B cell (primary cell): Measurements from ENCODE around the gene UHMK1. TPM values are rescaled to one million over a fixed set of nuclear protein-coding genes. Genes with fewer than 3 reads are reported as not detected.

Experiments used
- ATAC-seq: fragments of 200-7000 bp; cut with Tn5 transposase; one replicate; pipeline ENCODE4 v1.10.0; 2021; ENCODE audit warnings: low read depth, mild to moderate bottlenecking, moderate number of reproducible peaks, moderate library complexity
- CTCF ChIA-PET: fragments of 350-600 bp; sonication (Branson Sonifier 250); formaldehyde crosslinking; loops from one replicate; lab custom pipeline; 2021; ENCODE audit warnings: antibody characterized with exemption, inconsistent platforms; lab: Charles Lee
- POLR2A ChIA-PET: fragments of 350-600 bp; sonication (Branson Sonifier 250); formaldehyde crosslinking; loops from one replicate; lab custom pipeline; 2021; ENCODE audit warnings: antibody characterized with exemption; lab: Charles Lee
- DNase-seq: peaks from one replicate; pipeline ENCODE4 v3.0.0; 2013
- H2AFZ ChIP-seq: 2 replicates; pipeline ENCODE4 v1.6.1; 2012; ENCODE audit warnings: mild to moderate bottlenecking, low read depth, low read length; ENCODE audit not compliant: insufficient read depth, poor library complexity, severe bottlenecking
- H3K27ac ChIP-seq, 2 donors: 1 replicate in 1 of 2; 2 replicates in 1 of 2; pipeline ENCODE4 v1.5.1; 2012 to 2013; ENCODE audit warnings: low read length in 2 of 2, mild to moderate bottlenecking in 2 of 2, moderate library complexity in 1 of 2
- H3K27me3 ChIP-seq, 4 experiments: fragments of 200-600 bp in 1 of 4; sonication (generic) in 1 of 4; replicated peaks in 1 of 4; 1 replicate in 2 of 4; 2 replicates in 2 of 4; pipeline versions ENCODE4 v1.6.1 to v1.7.0; 2013 to 2016; ENCODE audit warnings: low read length in 3 of 4, mild to moderate bottlenecking in 2 of 4, mixed read lengths in 1 of 4, moderate library complexity in 1 of 4; ENCODE audit not compliant: insufficient read depth in 4 of 4, control insufficient read depth in 3 of 4; ENCODE audit errors: control extremely low read depth in 1 of 4
- H3K36me3 ChIP-seq, 2 experiments: replicated peaks in 1 of 2; 1 replicate in 1 of 2; 2 replicates in 1 of 2; pipeline versions ENCODE4 v1.6.1 to v1.7.1; 2013; ENCODE audit warnings: low read length in 1 of 2; ENCODE audit not compliant: insufficient read depth in 2 of 2, control insufficient read depth in 1 of 2; ENCODE audit errors: control extremely low read depth in 1 of 2, extremely low read depth in 1 of 2
- H3K4me1 ChIP-seq, 2 donors: fragments of 200-600 bp in 1 of 2; sonication (generic) in 1 of 2; 1 replicate in 1 of 2; 2 replicates in 1 of 2; pipeline versions ENCODE4 v1.5.1 to v1.6.1; 2013 to 2017; ENCODE audit warnings: low read length in 2 of 2; ENCODE audit not compliant: control insufficient read depth in 2 of 2, insufficient read depth in 2 of 2
- H3K4me2 ChIP-seq: replicated peaks from 2 replicates; pipeline ENCODE3; 2012; ENCODE audit warnings: mild to moderate bottlenecking, low read depth, low read length; ENCODE audit not compliant: poor library complexity, severe bottlenecking
- H3K4me3 ChIP-seq, 5 experiments: fragments of 200-600 bp in 1 of 5; sonication (generic) in 1 of 5; 1 replicate in 3 of 5; 2 replicates in 2 of 5; pipeline versions ENCODE4 v1.5.1 to v1.7.0; 2011 to 2016; ENCODE audit warnings: low read length in 4 of 5, mild to moderate bottlenecking in 4 of 5, low read depth in 2 of 5, control low read depth in 1 of 5, moderate library complexity in 1 of 5; ENCODE audit not compliant: insufficient read depth in 1 of 5; ENCODE audit errors: control extremely low read depth in 1 of 5, extremely low read depth in 1 of 5
- H3K79me2 ChIP-seq: fragments of 200-600 bp; sonication (generic); one replicate; pipeline ENCODE4 v1.6.0; 2016; ENCODE audit warnings: low read length; ENCODE audit not compliant: control insufficient read depth, insufficient read depth
- H3K9ac ChIP-seq: fragments of 200-600 bp; sonication (generic); 2 replicates; pipeline ENCODE4 v1.6.1; 2017; ENCODE audit warnings: mild to moderate bottlenecking, low read length, moderate library complexity
- H3K9me3 ChIP-seq, 3 donors: one replicate each; pipeline versions ENCODE4 v1.6.1 to v1.7.1; 2013; ENCODE audit warnings: low read length in 2 of 3; ENCODE audit not compliant: control insufficient read depth in 2 of 3, insufficient read depth in 1 of 3; ENCODE audit errors: control extremely low read depth in 1 of 3
- H4K20me1 ChIP-seq: 2 replicates; pipeline ENCODE4 v1.6.0; 2012; ENCODE audit warnings: mild to moderate bottlenecking, low read length; ENCODE audit not compliant: insufficient read depth, control insufficient read depth, poor library complexity, severe bottlenecking
- H3K27ac Mint-ChIP-seq: one replicate; pipeline ENCODE4 v1.8.0; 2021; ENCODE audit warnings: mixed read lengths
- H3K27me3 Mint-ChIP-seq: one replicate; pipeline ENCODE4 v1.8.0; 2021; ENCODE audit warnings: mixed read lengths
- H3K4me1 Mint-ChIP-seq: one replicate; pipeline ENCODE4 v1.8.0; 2021; ENCODE audit warnings: mixed read lengths
- H3K4me3 Mint-ChIP-seq: one replicate; pipeline ENCODE4 v1.8.0; 2021; ENCODE audit warnings: mixed read lengths
- H3K9me3 Mint-ChIP-seq: one replicate; pipeline ENCODE4 v1.8.0; 2022; ENCODE audit warnings: mixed read lengths; ENCODE audit not compliant: insufficient read depth
- CTCF ChIP-seq: fragments of 200-600 bp; IDR thresholded peaks from one replicate; pipeline ENCODE4 v1.8.0; 2022; ENCODE audit warnings: antibody characterized with exemption, mild to moderate bottlenecking
- EZH2 ChIP-seq: IDR thresholded peaks from 2 replicates; pipeline ENCODE4 v1.6.1; 2012; ENCODE audit warnings: borderline replicate concordance, low read depth, mild to moderate bottlenecking, moderate library complexity, low read length; ENCODE audit not compliant: insufficient read depth, poor library complexity, severe bottlenecking
- WGBS: methylation state at CpG from one replicate; pipeline ENCODE4 v1.1.5; 2013; ENCODE audit warnings: missing lambda C conversion rate; ENCODE audit not compliant: insufficient coverage; 5-methylcytosine and 5-hydroxymethylcytosine counted together
- intact Hi-C: fragments of 100-400 bp; cut with micrococcal nuclease; formaldehyde crosslinking; loops from one replicate; pipeline ENCODE4 v1.10.0; 2022
- polyA plus RNA-seq: library from polyadenylated mRNA; depleted of rRNA; stranded (reverse); fragments of >200 nt; gene quantifications from 2 replicates; pipeline ENCODE4 v1.2.3, GENCODE V29; 2012
- total RNA-seq, 2 donors: library from RNA; stranded (reverse); fragments of 120-200 nt in 1 of 2; gene quantifications; 1 replicate in 1 of 2; 2 replicates in 1 of 2; pipeline versions ENCODE4 v1.2.3 to v1.2.4, GENCODE V29; 2013 to 2022

The UHMK1 gene
- total and polyA plus RNA-seq, 2 donors (not counting 1 experiment from before 2014, with no cell fraction given), result 8.4 to 69.2 TPM

- intact Hi-C loops, result loop anchor here (10.0 kb wide), 1 partner anchor 229 kb away; the partner anchor contains the start of gene HSD17B7
- no peak for ATAC-seq
Measured at GRCh38 chr1:162565460-162565859, 67.8 kb downstream of the UHMK1 start.

GRCh38 chr1:162566870-162567269, 69.3 kb downstream of the UHMK1 start:
- H3K4me3 Mint-ChIP-seq, result no peak overlapping the region
- WGBS, result 100% methylated on average over 1 of the region's 1 CpG
- Histone ChIP-seq H3K4me1 (peaks cover 7 to 8% of the 10 kb centered on the region in 2 donors), H3K9ac (no peak overlapping the region), H3K79me2 (no peaks in the 10 kb centered on the region), H2AFZ (no peak overlapping the region), H3K27ac (no peak overlapping the region), H4K20me1 (no peaks in the 10 kb centered on the region), H3K36me3 (peaks cover 0 to 1% of the 10 kb centered on the region in 2 experiments), H3K9me3 (no peaks in the 10 kb centered on the region), H3K27me3 (no peaks in the 10 kb centered on the region), H3K4me3 (no peak overlapping the region), H3K4me2 (no peak overlapping the region)
- TF ChIP-seq CTCF, result no peak
- H3K4me1 Mint-ChIP-seq, result peaks cover 16% of the 10 kb centered on the region
- no peak for DNase-seq
- POLR2A ChIA-PET, result no interaction called here
- CTCF ChIA-PET, result no interaction called here
- H3K27me3 Mint-ChIP-seq, result no peaks in the 10 kb centered on the region
- H3K27ac Mint-ChIP-seq, result no peak overlapping the region
- ATAC-seq, result no peak
- no peaks in the 10 kb centered on the region for H3K9me3 Mint-ChIP-seq
- intact Hi-C loops, result loop anchor here (10.0 kb wide), 1 partner anchor 228 kb away; the partner anchor contains the start of gene HSD17B7

More at GRCh38 chr1:162565460-162565859, 67.8 kb downstream of the UHMK1 start:
- ChIA-PET CTCF (no interaction called here), POLR2A (no interaction called here)
- H3K4me2 ChIP-seq, result no peak overlapping the region
- H3K4me1 ChIP-seq, result peaks cover 11 to 15% of the 10 kb centered on the region in 2 donors
- TF ChIP-seq CTCF (no peak), EZH2 (no peak)
- no peak for DNase-seq
- H3K9me3 ChIP-seq, result no peaks in the 10 kb centered on the region
- peaks cover 0 to 1% of the 10 kb centered on the region in 2 experiments for H3K36me3 ChIP-seq
- no peak overlapping the region for H3K9ac ChIP-seq
- no peaks in the 10 kb centered on the region for H4K20me1 ChIP-seq
- Mint-ChIP-seq H3K4me1 (peaks cover 23% of the 10 kb centered on the region), H3K9me3 (no peaks in the 10 kb centered on the region), H3K27ac (no peak overlapping the region), H3K27me3 (no peaks in the 10 kb centered on the region), H3K4me3 (no peak overlapping the region)
- H3K79me2 ChIP-seq, result no peaks in the 10 kb centered on the region
- no peaks in the 10 kb centered on the region for H3K27me3 ChIP-seq
- H3K27ac ChIP-seq, result no peak overlapping the region
- no peak overlapping the region for H2AFZ ChIP-seq
- no peak overlapping the region for H3K4me3 ChIP-seq
